DMS 273 treated with DMSO at 0.1 percent for 48 hours (cell line): ENCODE measurements around the gene DGKA.
"Not testable (repeated sequence)": the region's sequence is repeated elsewhere in the genome, so short reads cannot be mapped to it uniquely, and the experiment has no call there.

Experiments used
- DNase-seq: peaks from one replicate; lab custom pipeline; 2025; lab: John Stamatoyannopoulos, UW

The DGKA gene

DNA sequence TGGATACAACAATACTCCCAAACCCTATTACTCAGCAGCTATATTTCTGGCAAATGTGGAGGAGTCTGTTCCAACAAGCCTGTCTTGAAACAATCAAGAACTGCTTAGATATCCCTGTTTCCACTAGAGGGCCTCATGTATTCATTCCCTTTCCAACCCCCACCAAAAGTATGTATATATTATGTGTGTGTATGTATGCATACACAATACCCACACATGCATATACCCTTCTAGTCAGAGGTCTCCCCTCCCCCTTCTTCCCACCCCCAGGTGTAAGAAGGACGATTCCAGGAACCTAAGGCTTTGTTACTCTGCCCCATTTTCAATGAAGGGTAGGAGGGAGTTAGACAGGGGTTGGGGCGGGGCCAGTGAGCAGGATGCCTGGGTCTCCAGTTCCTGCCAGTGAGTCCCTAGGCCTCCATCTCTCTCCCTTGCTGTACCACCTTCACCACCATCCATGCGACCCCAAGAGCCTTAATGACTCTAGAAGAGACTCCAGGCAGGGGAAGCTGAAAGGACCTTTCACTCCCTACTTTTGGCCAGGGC, at the start of gene DGKA:
DGKA (plus strand) TSS at position 392 of the 546 bp plus-strand sequence. CDS start 5,342 bp downstream, outside the sequence.
- peak; percentile 15 for DNase-seq

DNA sequence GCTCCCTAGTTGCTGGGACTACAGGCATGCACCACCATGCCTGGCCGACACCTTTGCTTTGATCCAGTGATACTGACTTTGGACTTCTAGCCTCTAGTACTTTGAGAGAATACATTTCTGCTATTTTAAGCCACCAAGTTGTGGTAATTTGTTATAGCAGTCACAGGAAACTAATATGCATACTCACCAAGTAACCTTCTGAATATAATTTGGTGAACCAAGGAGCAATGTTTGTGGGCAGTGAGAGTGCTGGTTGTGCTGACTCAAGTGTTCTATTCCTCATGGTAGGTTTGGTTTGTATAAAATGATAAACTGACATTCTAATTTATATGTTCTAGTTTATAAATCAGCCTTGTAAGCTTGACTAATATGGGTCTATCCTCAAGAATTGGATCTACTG, 45.8 kb upstream of the DGKA start:
- DNase-seq: no peak

DNA sequence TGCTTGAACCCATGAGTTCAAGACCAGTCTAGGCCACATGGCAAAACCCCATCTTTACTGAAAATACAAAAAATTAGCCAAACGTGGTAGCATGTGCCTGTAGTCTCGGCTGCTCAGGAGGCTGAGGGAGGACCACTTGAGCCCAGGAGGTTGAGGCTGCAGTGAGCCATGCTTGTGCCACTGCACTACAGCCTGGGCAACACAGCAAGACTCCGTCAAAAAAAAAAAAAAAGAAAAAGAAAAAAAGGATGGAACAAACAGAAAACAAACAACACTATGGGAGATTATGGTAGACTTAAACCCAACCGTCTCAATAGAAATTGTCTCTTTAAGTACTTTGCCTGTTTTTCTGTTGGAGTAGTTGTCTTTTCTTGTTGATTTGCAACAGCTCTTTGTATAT, 39.7 kb upstream of the DGKA start:
- no peak for DNase-seq

DNA sequence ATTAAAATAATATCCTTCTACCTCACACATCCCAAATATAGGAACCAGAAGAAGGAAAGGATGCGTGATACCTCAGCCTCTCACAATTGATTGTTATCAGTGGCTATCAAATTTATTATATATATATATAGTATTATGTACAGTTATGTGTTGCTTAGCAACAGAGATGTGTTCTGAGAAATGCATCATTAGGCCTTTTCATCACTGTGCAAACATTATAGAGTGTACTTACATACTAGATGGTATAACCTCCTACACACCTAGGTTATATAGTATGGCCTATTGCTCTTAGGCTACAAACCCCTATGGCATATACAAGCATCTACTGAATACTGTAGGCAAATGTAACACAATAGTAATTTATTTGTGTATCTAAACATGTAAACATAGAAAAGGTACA, 37.2 kb upstream of the DGKA start:
- DNase-seq: no peak

DNA sequence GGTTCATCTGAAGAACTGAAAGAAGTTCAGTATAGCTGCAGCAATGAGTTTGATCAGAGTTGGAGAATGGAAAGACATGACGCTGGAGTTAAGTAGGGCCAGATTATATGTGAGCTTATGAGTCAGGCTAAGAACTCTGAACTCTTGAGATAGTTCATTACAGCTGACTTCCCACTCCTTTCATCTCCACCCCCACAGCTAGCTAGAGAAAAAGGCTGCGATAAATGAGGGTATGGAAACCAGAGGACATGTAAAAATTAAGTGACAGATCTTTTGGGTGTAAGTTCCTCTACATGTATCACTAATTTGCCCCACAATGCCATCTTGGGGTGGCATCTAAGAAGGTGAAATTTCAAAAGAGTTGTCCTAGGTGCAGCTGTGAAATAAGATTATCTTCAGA, 31.9 kb upstream of the DGKA start:
- DNase-seq: no peak

DNA sequence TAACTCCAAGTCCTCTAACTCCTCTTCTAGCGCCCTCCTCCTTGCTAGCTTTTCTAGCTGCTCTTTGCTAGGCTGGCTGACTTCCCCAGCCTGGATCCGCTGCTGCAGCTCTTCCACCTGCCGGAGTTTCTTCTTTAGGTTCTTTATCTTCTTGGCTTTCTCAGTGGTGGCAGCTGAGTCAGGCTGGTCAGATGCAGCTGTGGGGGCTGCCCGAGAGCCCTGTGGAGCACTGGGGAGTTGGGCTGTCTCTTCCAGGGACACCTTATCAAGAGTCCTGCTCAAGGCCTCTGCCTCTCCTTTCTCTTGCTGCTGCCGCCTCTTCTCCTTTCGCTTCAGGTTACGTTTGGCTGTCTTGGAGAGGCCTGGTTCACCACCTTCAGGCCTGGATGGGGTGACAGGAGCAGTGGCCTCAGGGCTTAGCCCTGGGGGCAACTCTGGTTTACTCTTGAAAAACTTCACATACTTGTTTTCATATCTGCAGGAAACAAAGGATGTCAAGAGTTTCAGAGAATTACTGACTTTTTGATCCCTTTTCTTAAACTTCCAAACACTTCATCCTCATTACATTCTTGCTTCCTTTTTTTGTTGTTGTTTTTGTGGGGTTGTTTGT, 29.0 kb upstream of the DGKA start:
- DNase-seq: no peak

DNA sequence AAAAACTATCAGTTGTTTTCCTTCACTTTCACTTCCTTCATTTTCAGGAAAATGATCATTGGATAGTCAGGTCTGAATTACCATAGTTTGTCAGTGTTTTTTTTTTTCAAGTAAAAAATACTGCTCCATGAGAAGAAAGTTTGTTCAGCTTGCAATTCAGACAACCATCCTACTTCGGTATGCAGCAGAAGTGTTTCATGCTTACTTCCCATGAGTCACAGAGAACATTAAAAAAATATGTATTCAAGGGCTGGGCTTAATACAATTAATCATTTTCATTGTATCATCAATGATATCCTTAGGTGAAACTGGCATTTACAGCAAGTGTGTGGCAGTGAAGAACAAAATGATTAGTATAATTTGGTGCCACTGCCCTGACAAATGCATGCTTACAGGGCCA, 24.9 kb upstream of the DGKA start:
- DNase-seq: no peak

DNA sequence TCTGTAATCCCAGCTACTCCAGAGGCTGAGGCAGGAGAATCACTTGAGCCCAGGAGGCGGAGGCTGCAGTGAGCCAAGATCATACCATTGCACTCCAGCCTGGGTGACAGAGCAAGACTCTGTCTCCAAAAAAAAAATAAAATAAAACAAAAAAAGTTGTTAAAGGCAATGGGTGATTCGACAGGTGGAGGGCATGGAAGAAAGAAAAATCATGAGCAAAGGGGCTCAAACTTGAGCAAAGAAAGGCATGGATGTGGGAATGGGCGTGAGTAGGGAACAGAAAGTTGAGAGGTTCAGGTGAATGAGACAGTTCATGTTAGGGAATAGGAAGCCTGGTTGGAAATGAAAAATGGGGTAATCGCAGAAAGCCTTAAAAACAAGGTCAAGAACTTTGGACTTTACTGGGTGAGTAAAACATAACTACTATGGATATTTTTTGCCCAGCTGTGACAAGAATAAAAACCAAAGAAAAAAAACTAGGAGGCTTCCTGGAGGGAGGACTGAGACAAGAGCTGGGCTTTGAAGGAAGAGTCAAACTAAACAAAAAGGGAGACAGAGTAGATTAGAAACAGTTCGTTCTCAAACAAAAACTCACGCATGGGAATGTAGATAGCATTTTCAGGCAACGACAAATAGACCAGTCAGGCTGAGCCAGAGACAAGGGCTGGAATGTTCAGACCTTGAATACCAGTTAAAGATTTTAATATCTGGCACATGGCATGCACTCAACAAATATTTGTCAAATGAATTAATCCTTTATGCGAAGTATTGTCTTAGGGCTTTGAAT, 22.0 kb upstream of the DGKA start:
- no peak for DNase-seq

DNA sequence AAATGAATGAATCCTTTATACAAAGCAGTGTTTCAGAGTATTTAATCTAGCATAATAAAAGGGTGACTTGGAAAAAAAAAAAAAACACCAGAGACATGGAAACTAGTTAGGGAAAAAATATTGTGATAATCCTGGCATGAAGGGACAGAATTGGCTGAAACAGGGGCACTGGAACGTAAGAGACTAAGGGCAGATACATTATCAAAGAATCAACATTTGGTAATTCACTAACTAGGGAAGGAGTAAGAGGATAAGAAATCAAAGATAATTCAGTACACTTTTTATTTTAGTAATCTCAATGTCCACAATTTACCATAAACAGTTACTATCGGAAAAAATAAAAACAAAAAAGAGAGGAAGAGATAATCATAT, 21.5 kb upstream of the DGKA start:
- no peak for DNase-seq

DNA sequence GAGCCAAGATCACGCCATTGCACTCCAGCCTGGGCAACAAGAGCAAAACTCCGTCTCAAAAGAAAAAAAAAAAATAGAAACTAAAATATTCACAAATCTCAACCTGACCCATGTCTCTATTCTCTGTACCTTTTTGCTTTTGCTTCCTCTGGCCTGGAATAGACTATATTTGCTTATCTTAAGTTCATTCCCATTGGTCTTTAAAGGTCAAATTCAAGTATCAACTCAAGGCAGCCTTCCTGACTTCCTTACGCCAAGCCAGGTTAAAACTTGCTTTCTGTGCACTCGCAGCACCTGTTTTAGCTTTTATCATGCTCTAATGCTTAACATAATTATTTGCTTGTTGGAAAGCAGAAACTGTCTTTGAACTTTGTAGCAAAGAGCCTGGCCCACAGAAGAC, 18.1 kb upstream of the DGKA start:
- DNase-seq: no peak

DNA sequence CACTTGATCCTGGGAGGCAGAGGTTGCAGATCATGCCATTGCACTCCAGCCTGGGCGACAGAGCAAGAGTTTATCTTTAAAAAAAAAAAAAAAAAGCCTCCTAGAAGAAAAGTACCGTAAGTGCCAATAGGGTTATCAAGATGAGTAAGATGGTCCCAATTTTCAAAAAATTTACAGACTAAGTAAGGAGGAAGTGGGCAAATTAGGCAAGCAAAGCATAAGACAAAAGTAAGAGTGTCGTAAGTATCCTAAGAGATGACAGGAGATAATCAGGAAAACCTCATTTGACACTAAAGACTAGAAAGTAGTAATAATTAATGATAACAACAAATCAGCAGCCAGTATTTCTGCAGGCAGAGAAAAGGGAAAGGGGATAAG, 15.5 kb upstream of the DGKA start:
- DNase-seq: no peak

DNA sequence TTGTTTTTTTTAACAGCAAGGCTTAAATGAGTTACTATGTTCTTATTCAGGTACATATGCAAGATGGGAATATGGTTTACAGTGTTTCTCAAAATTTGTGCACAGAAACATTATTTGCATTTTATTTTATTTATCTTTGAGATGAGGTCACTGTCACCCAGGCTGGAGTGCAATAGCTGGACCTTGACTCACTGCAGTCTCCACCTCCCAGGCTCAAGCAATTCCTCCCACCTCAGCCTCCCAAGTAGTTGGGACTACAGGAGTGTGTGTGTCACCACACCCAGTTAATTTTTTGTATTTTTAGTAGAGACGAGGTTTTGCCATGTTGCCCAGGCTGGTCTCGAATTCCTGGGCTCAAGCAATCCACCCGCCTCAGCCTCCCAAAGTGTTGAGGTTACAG, 11.9 kb upstream of the DGKA start:
- DNase-seq: not testable (repeated sequence)

DNA sequence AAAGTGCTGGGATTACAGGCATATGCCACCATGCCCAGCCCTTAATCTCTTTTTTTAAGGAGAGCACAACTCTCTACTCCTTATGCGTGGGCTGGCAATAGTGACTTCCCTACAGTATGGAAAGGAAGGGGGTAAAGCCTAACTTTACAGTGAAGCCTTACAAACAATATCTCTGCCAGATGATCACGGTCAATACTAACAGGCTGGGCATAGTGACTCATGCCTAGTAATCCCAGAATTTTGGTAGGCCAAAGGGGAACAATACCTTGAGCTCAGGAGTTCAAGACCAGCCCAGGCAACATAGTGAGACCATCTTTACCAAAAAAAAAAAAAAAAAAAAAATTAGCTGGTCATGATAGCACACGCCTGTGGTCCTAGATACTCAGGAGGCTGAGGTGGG, 8.8 kb upstream of the DGKA start:
- DNase-seq: no peak

DNA sequence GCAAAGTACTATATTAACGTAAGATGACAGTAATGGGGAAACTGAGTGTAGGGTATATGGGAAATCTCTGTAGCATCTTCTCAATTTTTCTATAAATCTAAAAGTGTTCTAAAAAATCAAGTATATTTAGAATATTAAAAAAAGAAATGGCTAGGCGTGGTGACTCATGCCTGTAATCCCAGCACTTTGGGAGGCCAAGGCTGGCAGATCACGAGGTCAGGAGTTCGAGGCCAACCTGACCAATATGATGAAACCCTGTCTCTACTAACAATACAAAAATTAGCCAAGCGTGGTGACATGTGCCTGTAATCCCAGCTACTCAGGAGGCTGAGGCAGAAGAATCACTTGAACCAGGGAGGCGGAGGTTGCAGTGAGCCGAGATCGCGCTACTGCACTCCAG, 7.3 kb upstream of the DGKA start:
- not testable (repeated sequence) for DNase-seq

DNA sequence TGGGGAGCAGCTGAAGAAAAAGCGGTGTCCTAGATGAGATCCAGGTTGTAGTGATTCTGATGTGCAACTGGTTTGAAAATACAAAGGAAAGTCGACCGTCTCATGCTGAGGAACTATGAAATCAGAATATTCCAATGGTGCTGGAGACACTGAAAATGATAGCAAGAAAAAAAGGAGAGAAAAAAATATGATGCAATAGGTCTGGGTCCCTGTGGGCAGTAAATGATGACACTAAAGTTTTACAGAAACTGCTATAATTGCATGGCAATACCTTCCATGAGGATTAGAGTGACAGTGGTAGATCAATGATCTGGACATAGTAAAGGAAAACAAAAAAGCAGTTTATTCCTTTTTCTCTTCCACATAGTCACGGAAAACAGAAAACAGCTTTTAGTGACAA, 5.6 kb upstream of the DGKA start:
- DNase-seq: no peak

DNA sequence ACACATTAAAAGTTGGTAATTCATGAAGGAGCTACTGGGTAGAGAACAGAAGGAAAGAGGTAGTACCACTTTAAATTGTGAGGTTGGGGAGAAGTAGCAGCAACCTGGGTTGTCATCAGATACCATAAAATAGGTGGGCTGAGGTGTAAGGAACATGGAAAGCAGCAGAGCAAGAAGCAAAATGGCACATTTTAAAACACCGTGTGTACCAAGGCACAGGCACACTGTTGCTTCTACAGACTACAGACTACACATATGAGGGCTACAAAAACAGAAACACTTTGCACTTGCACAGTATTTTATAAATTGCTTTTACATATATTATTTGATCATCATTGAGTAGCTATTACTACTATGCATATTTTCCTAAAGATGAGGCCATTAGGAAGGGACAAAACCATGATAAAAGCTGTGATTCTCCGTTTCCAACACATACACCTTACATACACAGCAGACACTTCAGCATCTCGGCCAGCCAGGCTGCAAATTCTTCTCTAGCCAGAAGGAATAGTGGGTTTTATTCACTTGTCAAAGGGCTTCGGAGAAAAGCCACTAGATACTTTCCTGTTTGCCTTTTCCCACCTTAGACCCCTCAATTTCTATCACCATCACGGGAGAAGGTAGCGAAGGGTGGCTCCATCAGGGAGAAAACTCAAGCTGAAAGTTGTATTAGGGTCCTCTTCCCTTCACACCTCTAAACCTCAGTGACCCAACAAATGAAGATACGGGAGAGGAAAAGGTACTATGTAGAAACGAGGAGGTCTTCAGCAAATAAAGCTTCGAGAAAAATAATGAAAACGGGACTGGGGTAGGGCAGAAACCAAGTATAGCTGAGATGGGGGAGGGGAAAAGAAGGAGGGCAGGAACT, 4.9 kb upstream of the DGKA start:
- no peak for DNase-seq

DNA sequence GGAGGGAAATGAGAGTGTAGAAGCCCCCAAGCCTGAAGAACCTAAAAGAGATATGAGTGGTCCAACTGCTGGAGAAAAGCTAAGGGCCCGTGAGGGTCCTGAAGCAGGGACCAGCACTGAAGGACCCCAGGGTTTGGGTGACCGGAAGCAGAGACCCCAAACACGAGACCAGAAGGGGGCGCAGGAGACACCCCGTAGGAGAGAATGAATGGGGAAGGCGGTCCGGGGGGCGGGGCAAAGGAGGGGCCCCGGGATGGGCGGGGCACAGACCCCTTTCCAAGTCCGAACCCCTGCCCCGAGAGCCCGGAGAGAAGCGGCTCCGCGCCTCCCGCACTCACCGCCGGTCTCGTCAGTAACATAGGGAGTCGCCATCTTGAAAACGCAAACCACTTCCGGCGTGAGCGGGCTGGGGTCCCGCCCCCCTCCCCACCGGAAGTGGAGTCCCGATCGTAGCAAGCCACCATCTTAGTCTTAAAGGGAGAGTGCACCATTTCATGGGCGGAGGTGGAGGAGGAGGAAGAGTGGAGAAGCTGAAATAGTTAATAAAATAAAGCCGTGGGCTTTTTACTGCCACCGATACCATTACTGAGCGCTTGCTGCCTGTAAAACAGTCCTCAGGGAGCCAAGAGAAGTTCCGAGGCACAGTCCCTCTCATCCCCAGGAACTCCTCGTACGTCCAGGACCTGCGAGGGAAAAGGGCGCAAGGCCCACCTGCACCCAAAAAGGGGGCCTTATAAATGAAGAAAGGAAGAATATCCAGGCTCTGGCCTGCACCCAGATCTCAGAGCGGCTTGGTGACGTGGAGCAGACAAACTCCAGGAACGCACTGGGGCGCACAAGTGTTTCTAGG, 4.0 kb upstream of the DGKA start:
- DNase-seq: peak; percentile 75

DNA sequence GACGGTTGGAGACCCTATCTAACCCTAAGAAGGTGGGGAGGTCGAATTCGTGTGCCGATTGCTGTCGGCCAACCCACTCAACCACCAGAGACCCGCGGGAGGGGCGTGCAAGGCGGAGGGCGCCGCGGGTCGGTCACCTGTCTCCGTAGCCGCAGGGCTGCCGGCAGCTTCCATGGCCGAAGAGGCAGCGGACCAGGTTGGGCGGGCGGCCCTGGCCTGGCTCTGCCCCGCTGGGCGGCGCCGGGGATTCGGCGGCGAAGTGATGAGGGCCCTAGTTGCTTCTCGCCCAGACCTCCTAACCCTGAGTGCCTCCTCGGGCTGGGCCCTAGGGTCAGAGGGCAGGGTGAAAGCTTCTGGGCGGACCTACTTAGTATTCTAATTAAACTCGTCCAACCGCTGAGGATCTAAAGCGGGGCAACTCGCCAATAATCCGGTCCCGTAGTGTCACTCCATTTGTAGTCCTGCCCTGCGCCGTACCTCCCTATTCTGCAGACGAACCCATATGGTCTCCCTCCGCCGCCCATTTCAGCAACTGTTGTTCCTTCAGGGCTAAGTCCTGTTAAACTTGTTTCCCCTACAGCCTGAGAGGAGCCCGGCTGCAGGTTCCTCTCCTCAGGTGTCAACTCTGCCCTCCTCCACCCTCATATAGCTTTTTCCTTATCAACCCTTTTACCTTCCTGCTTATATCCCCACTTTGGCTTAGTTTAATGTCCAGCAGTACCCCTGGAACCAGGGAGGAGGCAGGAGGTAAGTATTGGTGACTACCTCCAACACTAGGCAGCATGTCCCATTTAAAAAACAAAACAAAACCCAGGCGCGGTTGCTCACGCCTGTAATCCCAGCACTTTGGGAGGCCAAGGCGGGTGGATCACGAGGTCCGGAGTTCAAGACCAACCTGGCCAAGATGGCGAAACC, 3.1 kb upstream of the DGKA start, which contains the start of gene PYM1:
PYM1 (minus strand) TSS at position 307 of the 915 bp plus-strand sequence; CDS start at position 174, 133 bp downstream.
- DNase-seq: peak; percentile 59

DNA sequence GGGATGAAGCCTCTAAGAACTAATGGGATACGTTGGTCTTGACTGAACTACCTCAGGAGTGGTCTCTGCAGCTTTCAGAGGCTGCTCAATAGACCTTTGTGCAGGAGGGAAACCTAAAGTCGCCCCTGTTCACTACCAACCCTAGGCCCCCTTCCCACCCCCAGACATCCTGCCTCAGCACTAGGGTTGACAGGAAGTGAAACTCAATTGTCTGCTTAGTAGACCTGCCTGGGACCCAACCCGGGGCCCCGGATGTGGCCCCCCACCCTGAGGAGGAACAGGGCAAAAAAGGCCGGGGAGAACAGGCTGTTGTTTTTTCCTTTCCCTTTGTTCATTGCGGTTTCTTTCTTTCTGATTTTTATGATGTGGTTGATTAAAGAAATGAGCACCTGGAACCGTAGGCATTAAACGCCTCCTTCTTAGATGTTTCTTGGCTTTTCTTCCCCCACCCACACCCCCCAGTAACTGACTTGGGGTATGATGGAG, 1.6 kb upstream of the DGKA start:
- no peak for DNase-seq

DNA sequence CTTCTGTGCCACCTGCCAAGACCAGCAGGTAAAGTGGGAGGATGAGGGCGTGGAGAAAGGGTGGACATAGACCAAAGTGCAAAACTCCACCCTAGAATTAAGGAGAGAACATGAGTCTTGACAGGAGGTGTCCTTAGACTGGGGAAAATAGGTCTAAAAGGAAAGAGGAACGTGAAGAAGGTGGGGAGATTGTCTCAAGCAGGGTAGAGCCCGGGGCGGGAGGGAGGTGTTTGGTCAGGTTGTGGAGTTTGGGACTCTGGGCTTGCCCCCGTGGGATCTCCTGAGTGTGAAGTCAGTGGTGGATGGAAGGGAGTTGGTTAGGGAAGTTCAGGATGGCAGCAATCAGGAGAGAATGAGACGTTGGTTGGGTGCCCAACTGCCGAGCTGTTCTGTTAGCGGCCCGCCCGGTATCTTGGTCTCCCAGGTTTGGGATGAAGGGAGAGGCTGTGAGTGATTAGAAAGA, 386 bp downstream of the DGKA start:
- no peak for DNase-seq
